NCI-H1436 (cell line): Measurements from ENCODE around the gene IMPDH2.

ENCODE experiments used
- DNase-seq: peaks from one replicate; lab custom pipeline; 2025; lab: John Stamatoyannopoulos, UW

Gene IMPDH2

GRCh38 chr3:48980295-48980694 lies 48.9 kb downstream of the IMPDH2 start:
- DNase-seq: no peak

- DNase-seq: no peak
Observed at GRCh38 chr3:48979451-48979850, 49.7 kb downstream of the IMPDH2 start.
